ENCODE results near the gene CD6. TPM values are rescaled to one million over a fixed set of nuclear protein-coding genes. Genes with fewer than 3 reads are reported as not detected.
"Not testable (repeated sequence)": the region's sequence is repeated elsewhere in the genome, so short reads cannot be mapped to it uniquely, and the experiment has no call there.

CD6 gene
- total RNA-seq, 1 donor from 2014 or later, result 0.47 TPM

DNA sequence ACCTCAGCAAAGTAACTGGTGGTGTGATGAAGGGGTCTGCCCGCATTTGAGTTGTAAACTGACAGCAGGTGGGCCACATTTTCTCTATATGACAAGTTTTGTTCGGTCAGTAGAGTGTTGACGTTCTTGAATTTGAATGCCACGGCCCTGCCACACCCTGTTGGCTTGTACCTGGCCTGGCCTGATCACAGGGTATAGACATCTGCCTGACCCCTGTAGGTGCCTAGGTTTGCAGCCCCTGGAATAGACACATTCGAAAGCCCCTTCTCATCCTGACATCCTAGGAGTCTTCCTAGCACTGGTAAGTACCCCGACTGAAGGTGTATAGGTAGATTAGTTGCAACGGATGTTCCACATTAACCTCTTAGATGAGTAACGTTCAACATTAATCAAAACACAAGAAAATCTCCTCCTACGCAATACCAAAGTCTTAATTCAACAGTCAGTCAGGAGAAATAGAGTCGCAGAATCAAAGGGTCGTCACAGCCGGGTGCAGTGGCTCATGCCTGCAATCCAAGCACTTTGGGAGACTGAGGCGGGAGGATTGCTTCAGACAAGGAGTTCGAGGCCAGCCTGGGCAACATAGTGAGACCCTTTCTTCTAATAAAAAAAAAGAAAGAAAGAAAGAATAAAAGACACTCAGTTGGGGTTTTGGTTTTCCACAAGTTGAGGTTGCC is 87.2 kb downstream of the CD6 start:
- Histone ChIP-seq H3K4me1 (no peaks in the 10 kb centered on the region), H3K27me3 (ENCODE audit: low read depth) (peaks cover 10% of the 10 kb centered on the region), H3K36me3 (no peaks in the 10 kb centered on the region), H3K4me3 (no peak overlapping the region), H3K9me3 (replicated peaks) (no peaks in the 10 kb centered on the region), H3K27ac (replicated peaks) (no peak overlapping the region)
- no peak for DNase-seq
- intact Hi-C loops (cut with micrococcal nuclease), result no loop called here
- TF ChIP-seq, protein P1, sequence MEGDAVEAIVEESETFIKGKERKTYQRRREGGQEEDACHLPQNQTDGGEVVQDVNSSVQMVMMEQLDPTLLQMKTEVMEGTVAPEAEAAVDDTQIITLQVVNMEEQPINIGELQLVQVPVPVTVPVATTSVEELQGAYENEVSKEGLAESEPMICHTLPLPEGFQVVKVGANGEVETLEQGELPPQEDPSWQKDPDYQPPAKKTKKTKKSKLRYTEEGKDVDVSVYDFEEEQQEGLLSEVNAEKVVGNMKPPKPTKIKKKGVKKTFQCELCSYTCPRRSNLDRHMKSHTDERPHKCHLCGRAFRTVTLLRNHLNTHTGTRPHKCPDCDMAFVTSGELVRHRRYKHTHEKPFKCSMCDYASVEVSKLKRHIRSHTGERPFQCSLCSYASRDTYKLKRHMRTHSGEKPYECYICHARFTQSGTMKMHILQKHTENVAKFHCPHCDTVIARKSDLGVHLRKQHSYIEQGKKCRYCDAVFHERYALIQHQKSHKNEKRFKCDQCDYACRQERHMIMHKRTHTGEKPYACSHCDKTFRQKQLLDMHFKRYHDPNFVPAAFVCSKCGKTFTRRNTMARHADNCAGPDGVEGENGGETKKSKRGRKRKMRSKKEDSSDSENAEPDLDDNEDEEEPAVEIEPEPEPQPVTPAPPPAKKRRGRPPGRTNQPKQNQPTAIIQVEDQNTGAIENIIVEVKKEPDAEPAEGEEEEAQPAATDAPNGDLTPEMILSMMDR (IDR thresholded peaks at IDR 0.05; ENCODE audit: borderline replicate concordance), result no peak

DNA sequence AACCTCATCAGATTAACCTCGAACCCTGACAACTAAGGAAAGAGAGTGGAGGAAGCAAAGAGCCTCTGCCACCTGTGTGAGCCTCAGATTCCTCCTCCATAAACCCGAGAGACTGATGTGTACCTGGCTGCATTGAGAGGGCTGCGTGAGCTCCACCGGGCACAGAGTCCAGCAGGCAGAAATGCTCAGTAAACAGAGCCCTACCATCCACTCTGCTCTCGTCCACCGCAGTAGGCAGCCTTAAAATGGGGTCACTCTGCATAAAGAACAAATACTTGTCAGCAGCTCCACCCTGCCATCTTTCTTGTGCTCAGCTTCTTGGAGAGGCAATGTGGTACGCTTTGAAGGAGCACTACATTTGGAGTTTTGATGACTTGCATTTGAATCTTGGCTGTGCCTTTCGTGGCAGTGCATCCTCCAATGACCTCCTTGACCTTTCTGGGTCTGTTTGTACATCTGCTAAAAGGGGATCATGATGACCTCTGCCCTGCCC is 87.8 kb downstream of the CD6 start:
- Histone ChIP-seq H3K4me1 (no peaks in the 10 kb centered on the region), H3K9me3 (replicated peaks) (no peaks in the 10 kb centered on the region), H3K36me3 (no peaks in the 10 kb centered on the region), H3K27me3 (ENCODE audit: low read depth) (peaks cover 10% of the 10 kb centered on the region), H3K27ac (replicated peaks) (no peak overlapping the region), H3K4me3 (no peak overlapping the region)
- TF ChIP-seq, protein P1 (IDR thresholded peaks at IDR 0.05; ENCODE audit: borderline replicate concordance), result no peak
- DNase-seq, result no peak
- intact Hi-C loops (cut with micrococcal nuclease), result no loop called here

DNA sequence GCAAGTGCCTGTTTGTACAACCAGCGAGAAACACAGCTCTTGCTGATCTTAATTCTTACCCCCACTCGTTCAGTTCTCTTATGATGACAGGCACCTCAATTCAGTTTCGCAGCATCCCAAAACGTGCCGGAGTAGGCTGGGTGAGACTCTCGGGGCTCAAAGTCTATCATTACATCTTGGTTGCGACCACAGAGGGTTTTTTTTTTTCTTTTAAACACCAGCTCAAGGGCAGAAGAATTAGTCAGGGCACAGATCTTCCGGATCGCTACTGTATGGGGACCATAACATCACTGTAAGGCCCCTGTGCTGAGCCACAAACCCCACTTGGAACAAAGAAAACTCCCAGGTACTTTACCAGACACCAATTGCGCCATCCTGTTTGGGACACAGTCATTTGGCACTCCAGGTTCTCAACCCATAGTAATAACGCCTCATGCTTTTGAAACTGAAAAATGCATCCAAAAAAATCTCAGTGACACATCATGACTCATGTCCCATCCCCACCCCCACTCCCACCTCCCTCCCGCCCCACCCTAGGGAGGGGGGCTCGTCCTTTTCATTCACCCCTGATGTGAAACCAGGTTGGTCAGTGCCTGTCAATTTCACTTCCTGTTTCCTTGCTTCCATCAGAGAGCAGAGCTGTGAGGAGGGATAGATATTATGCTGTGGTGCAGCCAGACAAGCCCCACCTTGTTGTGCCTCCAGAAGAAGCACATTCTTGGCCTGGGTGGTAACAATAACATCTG is 89.8 kb downstream of the CD6 start:
- intact Hi-C loops (cut with micrococcal nuclease), result no loop called here
- Histone ChIP-seq H3K4me1 (no peaks in the 10 kb centered on the region), H3K9me3 (replicated peaks) (no peaks in the 10 kb centered on the region), H3K4me3 (no peak overlapping the region), H3K36me3 (no peaks in the 10 kb centered on the region), H3K27ac (replicated peaks) (no peak overlapping the region), H3K27me3 (ENCODE audit: low read depth) (peaks cover 10% of the 10 kb centered on the region)
- DNase-seq, result no peak
- TF ChIP-seq, protein P1 (IDR thresholded peaks at IDR 0.05; ENCODE audit: borderline replicate concordance), result no peak

DNA sequence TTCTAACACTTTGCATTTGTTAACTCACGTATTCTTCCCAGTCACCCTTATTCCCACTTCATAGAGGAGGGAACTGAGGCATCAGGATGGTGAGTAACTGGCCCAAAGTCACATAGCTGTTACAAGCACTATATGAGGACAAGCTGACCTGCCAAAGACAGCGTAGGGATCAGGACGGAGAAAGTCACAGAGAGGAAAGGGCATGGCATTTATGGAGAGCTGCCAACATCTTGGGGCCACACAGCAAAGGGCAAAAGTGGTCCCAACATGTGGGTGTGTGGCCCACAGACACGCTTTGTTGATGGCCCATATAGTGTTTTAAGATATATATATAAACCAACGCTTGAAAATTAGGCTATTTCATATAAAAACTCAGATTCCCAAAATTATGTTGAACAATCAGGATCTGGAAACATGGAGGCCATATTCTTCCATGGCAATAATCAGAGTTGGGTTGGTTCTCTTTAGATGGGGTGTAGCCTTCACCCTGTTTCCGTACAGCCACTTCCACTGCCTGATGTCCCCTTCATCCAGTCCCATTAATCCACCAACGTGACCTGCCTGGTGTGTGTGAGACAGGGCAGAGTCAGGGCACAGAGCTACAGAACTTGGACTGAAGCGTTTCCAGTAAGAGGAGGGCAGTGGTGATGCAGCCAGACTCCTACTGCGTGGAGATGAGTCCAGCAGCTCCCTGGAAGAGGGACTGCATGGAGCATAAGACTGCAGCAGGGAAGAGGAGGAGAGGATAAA is 90.9 kb downstream of the CD6 start:
- H3K4me3 ChIP-seq, result no peak overlapping the region
- no peak overlapping the region for H3K27ac ChIP-seq (replicated peaks)
- H3K4me1 ChIP-seq, result no peaks in the 10 kb centered on the region
- H3K9me3 ChIP-seq (replicated peaks), result no peaks in the 10 kb centered on the region
- intact Hi-C loops (cut with micrococcal nuclease), result no loop called here
- H3K27me3 ChIP-seq (ENCODE audit: low read depth), result peaks cover 1% of the 10 kb centered on the region
- DNase-seq, result no peak
- TF ChIP-seq, protein P1 (IDR thresholded peaks at IDR 0.05; ENCODE audit: borderline replicate concordance), result no peak
- no peaks in the 10 kb centered on the region for H3K36me3 ChIP-seq

DNA sequence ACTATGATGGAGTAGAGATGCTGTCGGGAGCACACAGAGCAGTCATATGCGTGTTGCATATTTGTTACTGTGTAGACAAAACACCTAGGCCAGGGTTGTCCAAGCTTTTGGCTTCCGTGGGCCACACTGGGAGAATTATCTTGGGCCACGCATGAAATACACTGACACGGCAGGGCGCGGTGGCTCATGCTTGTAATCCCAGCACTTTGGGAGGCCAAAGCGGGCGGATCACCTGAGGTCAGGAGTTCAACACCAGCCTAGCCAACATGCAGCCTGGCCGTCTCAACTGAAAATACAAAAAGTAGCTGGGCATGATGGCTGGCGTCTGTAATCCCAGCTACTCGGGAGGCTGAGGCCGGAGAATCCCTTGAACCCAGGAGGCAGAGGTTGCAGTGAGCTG is 93.8 kb downstream of the CD6 start:
- intact Hi-C loops (cut with micrococcal nuclease); H3K27ac ChIP-seq (replicated peaks); DNase-seq; H3K27me3 ChIP-seq (ENCODE audit: low read depth); H3K9me3 ChIP-seq (replicated peaks); H3K36me3 ChIP-seq; H3K4me3 ChIP-seq; H3K4me1 ChIP-seq: not testable (repeated sequence)

Measured in left ventricle myocardium inferior (tissue), 1 donor.